ENCODE measurements around the gene CAPN15. TPM values are rescaled to one million over a fixed set of nuclear protein-coding genes. Genes with fewer than 3 reads are reported as not detected.

The CAPN15 gene
- total and polyA plus RNA-seq, 2 of the 4 experiments (the other 2 are of a cell fraction) = 9.3 to 24.3 TPM

- TF ChIP-seq, protein P1, sequence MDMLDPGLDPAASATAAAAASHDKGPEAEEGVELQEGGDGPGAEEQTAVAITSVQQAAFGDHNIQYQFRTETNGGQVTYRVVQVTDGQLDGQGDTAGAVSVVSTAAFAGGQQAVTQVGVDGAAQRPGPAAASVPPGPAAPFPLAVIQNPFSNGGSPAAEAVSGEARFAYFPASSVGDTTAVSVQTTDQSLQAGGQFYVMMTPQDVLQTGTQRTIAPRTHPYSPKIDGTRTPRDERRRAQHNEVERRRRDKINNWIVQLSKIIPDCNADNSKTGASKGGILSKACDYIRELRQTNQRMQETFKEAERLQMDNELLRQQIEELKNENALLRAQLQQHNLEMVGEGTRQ (IDR thresholded peaks at IDR 0.05; ENCODE audit: low read depth, low read length) = no peak
- TF ChIP-seq FOS (IDR thresholded peaks at IDR 0.05; ENCODE audit: low read depth, low read length) = no peak
Measured at GRCh38 chr16:568401-569258, 41.1 kb downstream of the CAPN15 start (continued).

Data from IMR-90 (cell line).